Memory B cell (primary cell): Measurements from ENCODE around the gene RCBTB2.

Experiments
- ATAC-seq: fragments of 150-1000 bp; cut with Tn5 transposase; 2 replicates; pipeline ENCODE4 v1.10.0; 2021; ENCODE audit warnings: low read depth, mild to moderate bottlenecking, moderate library complexity
- DNase-seq, 2 donors: peaks; one replicate each; pipeline ENCODE4 v3.0.0; 2022; ENCODE audit warnings: low spot score in 2 of 2
- H3K27ac Mint-ChIP-seq: one replicate; pipeline ENCODE4 v1.8.0; 2022; ENCODE audit warnings: mild to moderate bottlenecking, moderate library complexity, mixed read lengths
- H3K27me3 Mint-ChIP-seq: one replicate; pipeline ENCODE4 v1.8.0; 2022; ENCODE audit warnings: mixed read lengths
- H3K36me3 Mint-ChIP-seq: one replicate; pipeline ENCODE4 v1.8.0; 2022; ENCODE audit warnings: mild to moderate bottlenecking, mixed read lengths
- H3K4me1 Mint-ChIP-seq: one replicate; pipeline ENCODE4 v1.8.0; 2022; ENCODE audit warnings: mixed read lengths
- H3K4me3 Mint-ChIP-seq: one replicate; pipeline ENCODE4 v1.8.0; 2022; ENCODE audit warnings: mild to moderate bottlenecking, moderate library complexity, mixed read lengths
- H3K9me3 Mint-ChIP-seq: one replicate; pipeline ENCODE4 v1.8.0; 2022; ENCODE audit warnings: mixed read lengths

Gene RCBTB2

GRCh38 chr13:48570216-48570828 is 37.4 kb upstream of the RCBTB2 start:
- peaks cover 1% of the 10 kb centered on the region for H3K36me3 Mint-ChIP-seq
- ATAC-seq: no peak
- H3K4me3 Mint-ChIP-seq: no peak overlapping the region
- H3K9me3 Mint-ChIP-seq: peaks cover 1% of the 10 kb centered on the region
- peaks cover 10% of the 10 kb centered on the region for H3K4me1 Mint-ChIP-seq
- DNase-seq: no peak
- no peak overlapping the region for H3K27ac Mint-ChIP-seq
- H3K27me3 Mint-ChIP-seq: peaks cover 30% of the 10 kb centered on the region

GRCh38 chr13:48569104-48569666 is 36.3 kb upstream of the RCBTB2 start:
- Mint-ChIP-seq H3K36me3 (peaks cover 2% of the 10 kb centered on the region), H3K9me3 (no peaks in the 10 kb centered on the region), H3K27ac (no peak overlapping the region), H3K27me3 (peaks cover 36% of the 10 kb centered on the region), H3K4me3 (no peak overlapping the region), H3K4me1 (peaks cover 7% of the 10 kb centered on the region)
- ATAC-seq: no peak
- DNase-seq: peak in 1 of 2 donors; percentile 9

- no peak overlapping the region for H3K27ac Mint-ChIP-seq
- no peaks in the 10 kb centered on the region for H3K9me3 Mint-ChIP-seq
- H3K36me3 Mint-ChIP-seq: peaks cover 2% of the 10 kb centered on the region
- peaks cover 35% of the 10 kb centered on the region for H3K27me3 Mint-ChIP-seq
- no peak for DNase-seq
- no peak for ATAC-seq
- H3K4me1 Mint-ChIP-seq: peaks cover 3% of the 10 kb centered on the region
- no peak overlapping the region for H3K4me3 Mint-ChIP-seq
Observed at GRCh38 chr13:48568370-48569103, 35.7 kb upstream of the RCBTB2 start.

- peaks cover 2% of the 10 kb centered on the region for H3K36me3 Mint-ChIP-seq
- H3K4me1 Mint-ChIP-seq: peaks cover 3% of the 10 kb centered on the region
- no peak overlapping the region for H3K4me3 Mint-ChIP-seq
- DNase-seq: peak in 1 of 2 donors; percentile 7
- H3K27ac Mint-ChIP-seq: no peak overlapping the region
- no peak for ATAC-seq
- peaks cover 35% of the 10 kb centered on the region for H3K27me3 Mint-ChIP-seq
- no peaks in the 10 kb centered on the region for H3K9me3 Mint-ChIP-seq
Observed at GRCh38 chr13:48567515-48568369, 34.9 kb upstream of the RCBTB2 start.

- no peak for DNase-seq
- Mint-ChIP-seq H3K27me3 (peaks cover 38% of the 10 kb centered on the region), H3K4me1 (peaks cover 10% of the 10 kb centered on the region), H3K9me3 (peaks cover 5% of the 10 kb centered on the region), H3K27ac (no peak overlapping the region), H3K36me3 (peaks cover 2% of the 10 kb centered on the region), H3K4me3 (no peak overlapping the region)
- no peak for ATAC-seq
Observed at GRCh38 chr13:48564056-48564455, 31.2 kb upstream of the RCBTB2 start.

- Mint-ChIP-seq H3K4me3 (no peak overlapping the region), H3K27ac (no peak overlapping the region), H3K4me1 (peaks cover 10% of the 10 kb centered on the region), H3K27me3 (peaks cover 40% of the 10 kb centered on the region), H3K36me3 (peaks cover 4% of the 10 kb centered on the region), H3K9me3 (peaks cover 5% of the 10 kb centered on the region)
- no peak for DNase-seq
- ATAC-seq: no peak
Observed at GRCh38 chr13:48563626-48564025, 30.7 kb upstream of the RCBTB2 start.

GRCh38 chr13:48562296-48563066 is 29.6 kb upstream of the RCBTB2 start:
- peak; percentile 100 for ATAC-seq
- peaks cover 40% of the 10 kb centered on the region for H3K27me3 Mint-ChIP-seq
- peaks cover 10% of the 10 kb centered on the region for H3K4me1 Mint-ChIP-seq
- H3K27ac Mint-ChIP-seq: no peak overlapping the region
- peaks cover 9% of the 10 kb centered on the region for H3K9me3 Mint-ChIP-seq
- peak in 1 of 2 donors; percentile 60 for DNase-seq
- peaks cover 4% of the 10 kb centered on the region for H3K36me3 Mint-ChIP-seq
- no peak overlapping the region for H3K4me3 Mint-ChIP-seq

GRCh38 chr13:48561466-48562235 is 28.8 kb upstream of the RCBTB2 start:
- H3K4me3 Mint-ChIP-seq: no peak overlapping the region

GRCh38 chr13:48560657-48561337 is 27.9 kb upstream of the RCBTB2 start:
- peak in 1 of 2 donors; percentile 8 for DNase-seq
- H3K27ac Mint-ChIP-seq: no peak overlapping the region
- peaks cover 4% of the 10 kb centered on the region for H3K36me3 Mint-ChIP-seq
- no peak overlapping the region for H3K4me3 Mint-ChIP-seq
- H3K4me1 Mint-ChIP-seq: peaks cover 10% of the 10 kb centered on the region
- H3K27me3 Mint-ChIP-seq: peaks cover 43% of the 10 kb centered on the region
- peaks cover 11% of the 10 kb centered on the region for H3K9me3 Mint-ChIP-seq
- no peak for ATAC-seq

More at GRCh38 chr13:48561466-48562235, 28.8 kb upstream of the RCBTB2 start:
- Mint-ChIP-seq H3K27me3 (peaks cover 39% of the 10 kb centered on the region), H3K36me3 (peaks cover 4% of the 10 kb centered on the region), H3K27ac (no peak overlapping the region), H3K4me1 (peaks cover 10% of the 10 kb centered on the region), H3K9me3 (peaks cover 10% of the 10 kb centered on the region)
- DNase-seq (no peak), ATAC-seq (no peak)

GRCh38 chr13:48559638-48560320 is 26.9 kb upstream of the RCBTB2 start:
- Mint-ChIP-seq H3K36me3 (peaks cover 2% of the 10 kb centered on the region), H3K27me3 (peaks cover 36% of the 10 kb centered on the region), H3K9me3 (peaks cover 12% of the 10 kb centered on the region), H3K4me1 (peaks cover 7% of the 10 kb centered on the region), H3K27ac (no peak overlapping the region), H3K4me3 (no peak overlapping the region)
- DNase-seq (no peak), ATAC-seq (no peak)

- H3K36me3 Mint-ChIP-seq: peaks cover 2% of the 10 kb centered on the region
Observed at GRCh38 chr13:48556817-48557216, 23.9 kb upstream of the RCBTB2 start.

GRCh38 chr13:48555441-48555840 is 22.6 kb upstream of the RCBTB2 start:
- H3K36me3 Mint-ChIP-seq: peaks cover 2% of the 10 kb centered on the region
- H3K4me1 Mint-ChIP-seq: no peaks in the 10 kb centered on the region
- H3K27ac Mint-ChIP-seq: no peak overlapping the region
- H3K9me3 Mint-ChIP-seq: peaks cover 12% of the 10 kb centered on the region
- H3K4me3 Mint-ChIP-seq: no peak overlapping the region
- H3K27me3 Mint-ChIP-seq: peaks cover 28% of the 10 kb centered on the region
- DNase-seq (no peak), ATAC-seq (no peak)

More at GRCh38 chr13:48556817-48557216, 23.9 kb upstream of the RCBTB2 start:
- Mint-ChIP-seq H3K4me3 (no peak overlapping the region), H3K27me3 (peaks cover 31% of the 10 kb centered on the region), H3K4me1 (no peaks in the 10 kb centered on the region), H3K9me3 (peaks cover 13% of the 10 kb centered on the region), H3K27ac (no peak overlapping the region)
- DNase-seq (no peak), ATAC-seq (no peak)
